WTC11 (cell line): Measurements from ENCODE around the gene MAPK11.

Experiments
- TF ChIP-seq, protein P1 (sequence below): fragments of 200-600 bp; IDR thresholded peaks from 2 replicates; pipeline ENCODE4 v1.8.0; 2022; ENCODE audit warnings: antibody characterized with exemption
- TF ChIP-seq, protein P2 (sequence below): sonication (generic); formaldehyde crosslinking; IDR thresholded peaks from 2 replicates; pipeline ENCODE4 v1.8.0; 2022; ENCODE audit warnings: mild to moderate bottlenecking, missing genetic modification reagents

DNA sequence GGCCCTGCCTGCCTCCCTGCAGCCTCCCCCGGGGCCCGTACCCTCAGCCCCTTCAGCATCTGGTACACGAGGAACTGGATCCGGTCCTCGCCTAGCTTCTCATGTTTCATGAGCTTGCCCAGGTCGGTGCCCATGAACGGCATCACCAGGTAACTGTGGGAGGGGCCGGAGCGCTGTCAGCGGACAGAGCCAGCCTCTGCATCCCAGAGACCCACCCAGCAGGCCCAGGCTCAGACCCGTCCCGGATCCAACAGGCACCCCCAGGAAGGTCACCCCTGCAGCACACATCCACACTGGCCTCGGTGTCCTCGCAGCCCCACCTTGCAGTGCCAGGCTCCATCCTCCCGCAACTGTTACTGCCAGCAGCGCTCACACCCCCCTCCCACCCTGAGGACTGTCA, 13.1 kb downstream of the MAPK11 start:
- TF ChIP-seq, protein P1, sequence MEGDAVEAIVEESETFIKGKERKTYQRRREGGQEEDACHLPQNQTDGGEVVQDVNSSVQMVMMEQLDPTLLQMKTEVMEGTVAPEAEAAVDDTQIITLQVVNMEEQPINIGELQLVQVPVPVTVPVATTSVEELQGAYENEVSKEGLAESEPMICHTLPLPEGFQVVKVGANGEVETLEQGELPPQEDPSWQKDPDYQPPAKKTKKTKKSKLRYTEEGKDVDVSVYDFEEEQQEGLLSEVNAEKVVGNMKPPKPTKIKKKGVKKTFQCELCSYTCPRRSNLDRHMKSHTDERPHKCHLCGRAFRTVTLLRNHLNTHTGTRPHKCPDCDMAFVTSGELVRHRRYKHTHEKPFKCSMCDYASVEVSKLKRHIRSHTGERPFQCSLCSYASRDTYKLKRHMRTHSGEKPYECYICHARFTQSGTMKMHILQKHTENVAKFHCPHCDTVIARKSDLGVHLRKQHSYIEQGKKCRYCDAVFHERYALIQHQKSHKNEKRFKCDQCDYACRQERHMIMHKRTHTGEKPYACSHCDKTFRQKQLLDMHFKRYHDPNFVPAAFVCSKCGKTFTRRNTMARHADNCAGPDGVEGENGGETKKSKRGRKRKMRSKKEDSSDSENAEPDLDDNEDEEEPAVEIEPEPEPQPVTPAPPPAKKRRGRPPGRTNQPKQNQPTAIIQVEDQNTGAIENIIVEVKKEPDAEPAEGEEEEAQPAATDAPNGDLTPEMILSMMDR, result no peak
- TF ChIP-seq, protein P2, sequence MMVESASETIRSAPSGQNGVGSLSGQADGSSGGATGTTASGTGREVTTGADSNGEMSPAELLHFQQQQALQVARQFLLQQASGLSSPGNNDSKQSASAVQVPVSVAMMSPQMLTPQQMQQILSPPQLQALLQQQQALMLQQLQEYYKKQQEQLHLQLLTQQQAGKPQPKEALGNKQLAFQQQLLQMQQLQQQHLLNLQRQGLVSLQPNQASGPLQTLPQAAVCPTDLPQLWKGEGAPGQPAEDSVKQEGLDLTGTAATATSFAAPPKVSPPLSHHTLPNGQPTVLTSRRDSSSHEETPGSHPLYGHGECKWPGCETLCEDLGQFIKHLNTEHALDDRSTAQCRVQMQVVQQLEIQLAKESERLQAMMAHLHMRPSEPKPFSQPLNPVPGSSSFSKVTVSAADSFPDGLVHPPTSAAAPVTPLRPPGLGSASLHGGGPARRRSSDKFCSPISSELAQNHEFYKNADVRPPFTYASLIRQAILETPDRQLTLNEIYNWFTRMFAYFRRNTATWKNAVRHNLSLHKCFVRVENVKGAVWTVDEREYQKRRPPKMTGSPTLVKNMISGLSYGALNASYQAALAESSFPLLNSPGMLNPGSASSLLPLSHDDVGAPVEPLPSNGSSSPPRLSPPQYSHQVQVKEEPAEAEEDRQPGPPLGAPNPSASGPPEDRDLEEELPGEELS (CRISPR knock-in tag), result no peak
